ENCODE data around the gene BMPER. TPM values are rescaled to one million over a fixed set of nuclear protein-coding genes. Genes with fewer than 3 reads are reported as not detected.

The BMPER gene
- polyA plus RNA-seq, 1 donor = 4.9 TPM

DNA sequence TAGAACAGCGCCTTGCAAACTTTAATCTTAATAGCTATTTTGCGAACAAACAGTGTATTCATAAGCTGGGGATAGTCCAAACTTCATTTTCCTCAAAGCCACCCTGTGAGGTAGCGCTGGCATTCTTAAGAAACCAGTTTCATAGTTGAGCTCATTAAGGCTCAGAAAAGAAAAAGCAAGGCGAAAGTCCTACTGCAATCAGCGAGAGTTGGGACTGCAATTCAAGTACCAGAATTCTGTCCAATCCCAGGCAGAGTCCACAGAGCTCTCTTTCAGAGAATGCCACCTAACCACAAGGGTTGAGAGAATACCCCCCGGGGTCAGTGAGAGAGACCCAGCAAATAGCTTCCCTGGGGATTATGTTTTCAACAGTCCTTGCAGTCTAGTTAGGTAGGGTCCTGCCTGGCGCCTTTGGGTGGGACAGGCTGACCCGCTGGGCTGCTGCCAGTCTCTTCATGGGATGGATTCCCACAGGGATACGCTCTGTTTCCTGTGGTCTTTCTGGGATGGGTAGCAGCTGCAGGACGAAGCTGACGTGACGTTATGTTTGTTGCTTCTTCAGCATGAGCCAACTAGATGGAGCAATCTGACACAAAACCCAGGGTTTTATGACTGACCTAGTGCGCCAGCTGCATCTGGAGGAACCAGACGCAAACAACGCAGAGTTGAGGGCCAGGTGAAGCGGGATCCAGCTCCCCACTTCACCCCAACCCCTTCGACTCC lies 16.0 kb downstream of the BMPER start:
- no peaks in the 10 kb centered on the region for H3K36me3 ChIP-seq (ENCODE audit: control insufficient read depth, insufficient read depth, low read length)
- H3K27ac ChIP-seq (ENCODE audit: low read length) = no peak overlapping the region
- no peak overlapping the region for H3K4me3 ChIP-seq (ENCODE audit: low read length)
- WGBS (ENCODE audit: insufficient coverage, low lambda C conversion rate) = no CpG with 5 or more reads among the region's 17 CpGs
- DNase-seq = no peak
- no peaks in the 10 kb centered on the region for H3K4me1 ChIP-seq (ENCODE audit: control insufficient read depth, insufficient read depth, low read length)
- no peaks in the 10 kb centered on the region for H3K9me3 ChIP-seq (ENCODE audit: control insufficient read depth, low read depth, low read length)
- H3K27me3 ChIP-seq (ENCODE audit: control insufficient read depth, insufficient read depth, low read length) = peaks cover 7% of the 10 kb centered on the region

DNA sequence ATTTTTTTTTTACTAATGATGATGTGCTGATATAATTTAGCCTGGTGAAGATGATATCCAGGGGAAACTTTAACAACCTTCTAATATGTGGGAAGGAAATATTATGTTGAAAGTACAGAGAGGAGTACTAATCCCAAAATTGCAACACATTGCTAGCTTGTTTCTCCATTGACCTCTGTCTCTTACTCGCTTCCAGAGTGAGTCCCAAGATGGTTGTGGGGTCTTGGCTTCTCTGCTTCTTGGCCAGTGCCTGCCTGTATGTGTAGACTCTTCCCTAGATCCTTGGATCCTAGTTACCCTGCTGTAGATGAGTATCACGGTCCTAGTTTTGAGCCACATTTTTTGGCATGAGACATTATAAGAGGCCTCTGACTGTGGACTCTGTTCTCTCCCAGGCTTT lies 17.5 kb downstream of the BMPER start:
- no peak for DNase-seq
- H3K27ac ChIP-seq (ENCODE audit: low read length) = no peak overlapping the region
- no peaks in the 10 kb centered on the region for H3K4me1 ChIP-seq (ENCODE audit: control insufficient read depth, insufficient read depth, low read length)
- no peaks in the 10 kb centered on the region for H3K36me3 ChIP-seq (ENCODE audit: control insufficient read depth, insufficient read depth, low read length)
- no peak overlapping the region for H3K4me3 ChIP-seq (ENCODE audit: low read length)
- no CpG with 5 or more reads among the region's 2 CpGs for WGBS (ENCODE audit: insufficient coverage, low lambda C conversion rate)
- H3K27me3 ChIP-seq (ENCODE audit: control insufficient read depth, insufficient read depth, low read length) = peaks cover 9% of the 10 kb centered on the region
- no peaks in the 10 kb centered on the region for H3K9me3 ChIP-seq (ENCODE audit: control insufficient read depth, low read depth, low read length)

DNA sequence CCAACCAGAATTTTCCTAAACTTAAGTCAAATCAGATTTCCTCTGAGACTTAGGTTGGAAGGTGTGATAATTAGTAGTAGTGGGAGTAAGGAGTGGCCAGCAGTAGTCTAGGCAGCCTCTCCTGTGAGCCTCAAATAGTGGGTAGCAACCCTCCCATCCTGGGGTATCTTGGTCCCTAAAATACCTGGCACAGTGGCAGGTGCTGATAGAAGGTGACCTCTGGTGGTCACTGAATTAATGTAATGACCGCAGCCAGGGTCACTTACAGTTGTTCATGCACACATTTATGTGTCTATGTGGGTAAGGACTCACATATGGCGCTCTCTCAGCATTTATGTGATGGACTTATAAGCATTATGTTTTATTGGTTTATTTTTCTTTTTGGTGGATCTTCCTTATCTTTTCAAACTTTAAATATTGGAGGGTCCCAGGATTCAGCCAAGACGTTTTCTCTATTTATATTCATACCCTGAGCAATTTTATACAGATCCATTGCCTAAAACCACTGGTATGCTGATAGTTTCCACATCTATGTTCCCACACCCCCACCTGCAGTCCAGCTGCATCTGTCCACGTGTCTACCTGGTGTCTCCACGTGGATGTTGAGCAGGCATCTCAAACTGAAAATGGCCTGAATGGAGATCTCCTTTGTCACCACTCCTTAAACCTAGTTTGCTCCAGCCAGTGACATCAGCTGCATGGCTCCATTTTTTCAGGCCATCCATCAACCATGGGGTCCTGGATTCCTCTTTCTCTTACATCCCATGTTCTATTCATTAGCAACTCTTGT lies 18.3 kb downstream of the BMPER start:
- Histone ChIP-seq H3K9me3 (ENCODE audit: control insufficient read depth, low read depth, low read length) (no peaks in the 10 kb centered on the region), H3K27ac (ENCODE audit: low read length) (no peak overlapping the region), H3K4me1 (ENCODE audit: control insufficient read depth, insufficient read depth, low read length) (no peaks in the 10 kb centered on the region), H3K36me3 (ENCODE audit: control insufficient read depth, insufficient read depth, low read length) (no peaks in the 10 kb centered on the region), H3K4me3 (ENCODE audit: low read length) (no peak overlapping the region), H3K27me3 (ENCODE audit: control insufficient read depth, insufficient read depth, low read length) (peaks cover 9% of the 10 kb centered on the region)
- no peak for DNase-seq
- 86% methylated on average over 1 of the region's 5 CpGs for WGBS (ENCODE audit: insufficient coverage, low lambda C conversion rate)

DNA sequence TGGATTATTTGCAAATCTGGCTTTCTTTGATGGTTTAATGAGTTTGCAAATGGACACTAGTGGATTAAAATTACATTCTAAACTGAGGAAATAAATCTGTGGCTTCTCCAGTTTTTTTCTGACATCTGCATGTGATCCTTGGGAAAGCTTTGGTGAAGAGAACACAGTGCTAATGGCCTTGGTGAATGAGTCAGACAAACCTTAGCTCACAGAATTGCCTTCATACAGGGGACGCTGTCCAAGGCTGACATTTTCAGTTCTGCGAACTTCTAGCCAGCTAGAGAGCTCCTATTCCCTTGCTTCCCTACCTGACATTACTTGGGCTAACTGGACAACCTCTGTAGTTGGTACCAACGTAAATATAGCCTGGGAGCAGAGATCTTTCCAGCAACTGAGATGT lies 21.2 kb downstream of the BMPER start:
- WGBS (ENCODE audit: insufficient coverage, low lambda C conversion rate) = no CpG with 5 or more reads among the region's 3 CpGs

GRCh38 chr7:33928986-33929385 lies 23.6 kb downstream of the BMPER start:
- 83% methylated on average over 1 of the region's 7 CpGs for whole genome bisulfite sequencing (ENCODE audit: insufficient coverage, low lambda C conversion rate)
- Histone ChIP-seq H3K36me3 (ENCODE audit: control insufficient read depth, insufficient read depth, low read length) (no peaks in the 10 kb centered on the region), H3K27ac (ENCODE audit: low read length) (no peak overlapping the region), H3K9me3 (ENCODE audit: control insufficient read depth, low read depth, low read length) (no peaks in the 10 kb centered on the region), H3K4me1 (ENCODE audit: control insufficient read depth, insufficient read depth, low read length) (no peaks in the 10 kb centered on the region), H3K4me3 (ENCODE audit: low read length) (no peak overlapping the region), H3K27me3 (ENCODE audit: control insufficient read depth, insufficient read depth, low read length) (peaks cover 3% of the 10 kb centered on the region)
- DNase-seq = no peak

More for the DNA sequence above, 21.2 kb downstream of the BMPER start:
- Histone ChIP-seq H3K4me3 (ENCODE audit: low read length) (no peak overlapping the region), H3K27ac (ENCODE audit: low read length) (no peak overlapping the region), H3K36me3 (ENCODE audit: control insufficient read depth, insufficient read depth, low read length) (no peaks in the 10 kb centered on the region), H3K9me3 (ENCODE audit: control insufficient read depth, low read depth, low read length) (no peaks in the 10 kb centered on the region), H3K27me3 (ENCODE audit: control insufficient read depth, insufficient read depth, low read length) (peaks cover 7% of the 10 kb centered on the region), H3K4me1 (ENCODE audit: control insufficient read depth, insufficient read depth, low read length) (no peaks in the 10 kb centered on the region)
- DNase-seq = no peak

DNA sequence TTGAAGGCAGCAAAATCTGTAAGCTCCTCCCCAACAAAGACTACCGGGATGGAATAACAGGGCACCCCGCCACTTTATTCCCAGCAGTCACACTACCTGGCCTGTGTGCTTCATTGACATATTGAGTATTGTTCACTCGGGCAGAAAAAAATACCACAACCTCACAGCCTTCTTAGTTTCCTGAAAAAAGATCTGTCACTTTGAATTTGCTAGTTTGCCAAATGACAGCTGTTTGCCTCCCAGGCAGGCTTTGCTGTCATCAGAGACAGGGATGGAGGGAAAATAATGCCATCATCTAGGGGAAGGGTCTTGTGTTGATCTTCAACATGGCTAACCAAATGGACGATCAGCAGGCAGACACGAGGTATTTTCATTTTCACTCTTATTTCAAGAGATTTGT lies 26.9 kb downstream of the BMPER start:
- no peak for DNase-seq
- Histone ChIP-seq H3K4me1 (ENCODE audit: control insufficient read depth, insufficient read depth, low read length) (no peaks in the 10 kb centered on the region), H3K4me3 (ENCODE audit: low read length) (no peak overlapping the region), H3K27ac (ENCODE audit: low read length) (no peak overlapping the region), H3K27me3 (ENCODE audit: control insufficient read depth, insufficient read depth, low read length) (peaks cover 2% of the 10 kb centered on the region), H3K36me3 (ENCODE audit: control insufficient read depth, insufficient read depth, low read length) (no peaks in the 10 kb centered on the region), H3K9me3 (ENCODE audit: control insufficient read depth, low read depth, low read length) (no peaks in the 10 kb centered on the region)
- WGBS (ENCODE audit: insufficient coverage, low lambda C conversion rate) = no CpG with 5 or more reads among the region's 5 CpGs

GRCh38 chr7:33932832-33933468 lies 27.6 kb downstream of the BMPER start:
- no peaks in the 10 kb centered on the region for H3K4me1 ChIP-seq (ENCODE audit: control insufficient read depth, insufficient read depth, low read length)
- peak; percentile 52 to 61 for DNase-seq
- peaks cover 2% of the 10 kb centered on the region for H3K27me3 ChIP-seq (ENCODE audit: control insufficient read depth, insufficient read depth, low read length)
- no peak overlapping the region for H3K27ac ChIP-seq (ENCODE audit: low read length)
- H3K9me3 ChIP-seq (ENCODE audit: control insufficient read depth, low read depth, low read length) = no peaks in the 10 kb centered on the region
- no peak overlapping the region for H3K4me3 ChIP-seq (ENCODE audit: low read length)
- WGBS (ENCODE audit: insufficient coverage, low lambda C conversion rate) = 25% methylated on average over 4 of the region's 15 CpGs
- H3K36me3 ChIP-seq (ENCODE audit: control insufficient read depth, insufficient read depth, low read length) = no peaks in the 10 kb centered on the region

DNA sequence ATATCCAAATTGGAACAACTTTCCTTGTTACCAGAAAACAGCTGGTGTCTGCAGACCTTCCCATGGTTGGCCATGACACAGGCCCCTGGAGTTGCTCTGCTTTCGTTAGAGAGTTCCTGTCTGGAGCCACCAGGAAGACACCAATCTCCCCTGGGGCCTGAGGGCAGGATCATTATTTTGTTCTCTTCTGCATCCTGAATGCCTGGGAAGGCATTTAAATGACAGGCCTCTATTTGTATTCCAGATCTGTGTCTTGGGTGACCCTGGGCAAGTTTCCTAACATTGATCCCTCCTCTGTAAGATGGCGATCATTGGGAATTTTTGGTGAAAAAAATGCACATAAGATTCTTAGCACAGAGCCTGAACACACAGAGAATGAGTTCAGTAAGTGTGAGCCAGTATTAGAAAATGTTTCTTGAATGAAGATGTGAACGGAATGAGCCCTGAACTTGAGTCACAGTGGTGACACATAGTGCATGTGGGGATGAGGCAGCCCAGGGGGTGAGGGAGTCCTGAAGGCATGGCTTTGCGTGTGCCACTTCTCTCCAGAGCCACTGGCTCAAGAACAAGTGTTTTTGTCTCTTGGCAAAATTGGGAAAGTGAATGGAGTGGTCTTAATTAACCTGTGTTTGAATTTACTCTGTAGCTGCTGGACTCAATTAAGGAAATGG lies 28.4 kb downstream of the BMPER start:
- H3K4me3 ChIP-seq (ENCODE audit: low read length) = no peak overlapping the region
- H3K9me3 ChIP-seq (ENCODE audit: control insufficient read depth, low read depth, low read length) = no peaks in the 10 kb centered on the region
- H3K27ac ChIP-seq (ENCODE audit: low read length) = no peak overlapping the region
- H3K36me3 ChIP-seq (ENCODE audit: control insufficient read depth, insufficient read depth, low read length) = no peaks in the 10 kb centered on the region
- WGBS (ENCODE audit: insufficient coverage, low lambda C conversion rate) = 83% methylated on average over 1 of the region's 4 CpGs
- peaks cover 2% of the 10 kb centered on the region for H3K27me3 ChIP-seq (ENCODE audit: control insufficient read depth, insufficient read depth, low read length)
- DNase-seq = no peak
- H3K4me1 ChIP-seq (ENCODE audit: control insufficient read depth, insufficient read depth, low read length) = no peaks in the 10 kb centered on the region

- WGBS (ENCODE audit: insufficient coverage, low lambda C conversion rate) = 100% methylated on average over 1 of the region's 2 CpGs
- Histone ChIP-seq H3K4me3 (ENCODE audit: low read length) (no peak overlapping the region), H3K27me3 (ENCODE audit: control insufficient read depth, insufficient read depth, low read length) (peaks cover 2% of the 10 kb centered on the region), H3K36me3 (ENCODE audit: control insufficient read depth, insufficient read depth, low read length) (no peaks in the 10 kb centered on the region), H3K4me1 (ENCODE audit: control insufficient read depth, insufficient read depth, low read length) (no peaks in the 10 kb centered on the region), H3K9me3 (ENCODE audit: control insufficient read depth, low read depth, low read length) (no peaks in the 10 kb centered on the region), H3K27ac (ENCODE audit: low read length) (no peak overlapping the region)
- no peak for DNase-seq
Observed at GRCh38 chr7:33934391-33934790, 29.1 kb downstream of the BMPER start.

DNA sequence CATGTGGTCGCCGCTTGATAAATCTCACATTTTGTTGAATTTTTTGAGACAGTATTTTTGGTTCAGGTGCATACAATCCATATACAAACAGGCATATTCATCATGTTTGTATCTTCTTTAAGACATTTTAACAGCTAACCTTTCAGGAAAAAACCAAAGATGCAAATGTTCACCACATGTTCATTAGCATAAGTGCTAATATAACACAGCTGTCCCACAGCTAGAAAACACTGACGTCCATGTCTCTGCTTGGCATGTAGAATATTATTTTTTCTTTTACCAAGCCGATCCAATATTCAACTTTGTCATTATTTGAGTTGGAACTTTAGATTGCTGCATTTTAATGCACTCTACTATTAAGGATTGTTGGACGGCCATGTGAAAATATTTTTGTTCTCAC lies 31.2 kb downstream of the BMPER start:
- Histone ChIP-seq H3K27me3 (ENCODE audit: control insufficient read depth, insufficient read depth, low read length) (peaks cover 2% of the 10 kb centered on the region), H3K27ac (ENCODE audit: low read length) (no peak overlapping the region), H3K36me3 (ENCODE audit: control insufficient read depth, insufficient read depth, low read length) (no peaks in the 10 kb centered on the region), H3K4me1 (ENCODE audit: control insufficient read depth, insufficient read depth, low read length) (no peaks in the 10 kb centered on the region), H3K4me3 (ENCODE audit: low read length) (no peak overlapping the region), H3K9me3 (ENCODE audit: control insufficient read depth, low read depth, low read length) (no peaks in the 10 kb centered on the region)
- no peak for DNase-seq
- 91% methylated on average over 4 of the region's 5 CpGs for WGBS (ENCODE audit: insufficient coverage, low lambda C conversion rate)
